ENCODE results near the gene KLHL26. TPM values are rescaled to one million over a fixed set of nuclear protein-coding genes. Genes with fewer than 3 reads are reported as not detected.
A peak's percentile ranks its signal among the peaks of the same experiment; 100 is the strongest.

The KLHL26 gene
- total RNA-seq, 1 experiment from 2014 or later = 10.7 TPM

DNA sequence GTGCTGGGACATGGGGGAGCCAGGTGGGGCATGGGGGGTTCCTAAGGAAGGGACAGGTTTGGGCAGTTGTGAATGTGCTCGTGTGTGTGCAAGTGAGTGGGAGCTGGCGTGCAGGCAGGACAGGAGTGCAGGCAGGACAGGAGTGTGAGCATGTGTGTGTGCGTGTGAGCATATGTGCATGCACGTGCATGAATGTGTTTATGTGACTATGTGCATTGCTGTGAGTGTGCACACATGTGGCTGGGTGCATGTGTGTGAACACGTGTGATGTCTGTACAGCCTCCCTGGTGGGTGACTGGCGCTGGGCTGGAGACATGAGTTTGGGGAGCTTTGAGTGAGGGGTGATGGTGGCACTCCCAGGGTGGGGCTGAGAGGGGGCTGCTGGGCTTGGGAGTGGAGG is 80.0 kb downstream of the KLHL26 start:
- Histone ChIP-seq H3K4ac (ENCODE audit: low read depth, low read length) (no peak overlapping the region), H2BK12ac (ENCODE audit: insufficient read length, low read depth, low read length) (no peak overlapping the region), H3K56ac (ENCODE audit: insufficient read length, low read depth, low read length) (no peak overlapping the region), H4K5ac (ENCODE audit: insufficient read length, low read depth, low read length) (no peak overlapping the region), H3K18ac (ENCODE audit: insufficient read length, low read depth, low read length) (no peak overlapping the region), H2BK15ac (ENCODE audit: low read depth, low read length) (no peak overlapping the region), H2AK5ac (ENCODE audit: insufficient read length, low read length) (no peak overlapping the region), H3K14ac (ENCODE audit: insufficient read depth, low read length) (no peak overlapping the region), H3K27me3 (ENCODE audit: insufficient read depth, low read length) (no peaks in the 10 kb centered on the region), H3K4me2 (ENCODE audit: insufficient read depth, insufficient read length, low read length) (no peak overlapping the region), H3K23me2 (ENCODE audit: insufficient read length, low read depth, low read length, poor library complexity, severe bottlenecking) (no peaks in the 10 kb centered on the region), H3K23ac (ENCODE audit: insufficient read length, low read depth, low read length) (no peak overlapping the region), H3K27ac (ENCODE audit: insufficient read length, low read depth, low read length) (no peak overlapping the region), H3T11ph (ENCODE audit: low read length) (no peak overlapping the region), H3K4me1 (ENCODE audit: insufficient read depth, low read length) (no peaks in the 10 kb centered on the region; the same call in 1 of the 2 replicates), H3K79me1 (ENCODE audit: insufficient read depth, low read depth, low read length, poor library complexity, severe bottlenecking) (no peaks in the 10 kb centered on the region), H3K9me3 (ENCODE audit: control insufficient read depth, low read depth, low read length) (no peaks in the 10 kb centered on the region), H3K9ac (ENCODE audit: extremely low read depth, insufficient read length, low read length) (no peak overlapping the region), H4K8ac (replicated peaks; ENCODE audit: insufficient read length, low read depth, low read length) (no peak overlapping the region), H2BK120ac (ENCODE audit: low read depth, low read length, poor library complexity, severe bottlenecking) (no peak overlapping the region), H4K20me1 (ENCODE audit: control insufficient read depth, insufficient read depth, insufficient read length) (no peaks in the 10 kb centered on the region), H3K79me2 (ENCODE audit: insufficient read depth, low read length) (no peaks in the 10 kb centered on the region), H2AFZ (ENCODE audit: low read length) (no peak overlapping the region), H4K91ac (ENCODE audit: insufficient read length, low read depth, low read length) (no peak overlapping the region), H2BK5ac (ENCODE audit: insufficient read length, low read length) (no peak overlapping the region), H2BK20ac (ENCODE audit: low read depth, low read length, poor library complexity, severe bottlenecking) (no peak overlapping the region)
- peaks cover 0 to 3% (median 0%) of the 10 kb centered on the region in 3 experiments; a peak in 1 of 7 replicates for H3K36me3 Mint-ChIP-seq (ENCODE audit: insufficient read depth in 1 of 3, low read depth in 3 of 3)
- no peak overlapping the region for H3K4me3 Mint-ChIP-seq
- H3K4me1 Mint-ChIP-seq = peaks cover 8 to 14% of the 10 kb centered on the region in 2 experiments
- no peaks in the 10 kb centered on the region for H3K9me3 Mint-ChIP-seq
- no peaks in the 10 kb centered on the region; the same call in 1 of the 2 replicates for H3K27me3 Mint-ChIP-seq (ENCODE audit: low read depth)
- DNase-seq = no peak
- TF ChIP-seq, protein P1, sequence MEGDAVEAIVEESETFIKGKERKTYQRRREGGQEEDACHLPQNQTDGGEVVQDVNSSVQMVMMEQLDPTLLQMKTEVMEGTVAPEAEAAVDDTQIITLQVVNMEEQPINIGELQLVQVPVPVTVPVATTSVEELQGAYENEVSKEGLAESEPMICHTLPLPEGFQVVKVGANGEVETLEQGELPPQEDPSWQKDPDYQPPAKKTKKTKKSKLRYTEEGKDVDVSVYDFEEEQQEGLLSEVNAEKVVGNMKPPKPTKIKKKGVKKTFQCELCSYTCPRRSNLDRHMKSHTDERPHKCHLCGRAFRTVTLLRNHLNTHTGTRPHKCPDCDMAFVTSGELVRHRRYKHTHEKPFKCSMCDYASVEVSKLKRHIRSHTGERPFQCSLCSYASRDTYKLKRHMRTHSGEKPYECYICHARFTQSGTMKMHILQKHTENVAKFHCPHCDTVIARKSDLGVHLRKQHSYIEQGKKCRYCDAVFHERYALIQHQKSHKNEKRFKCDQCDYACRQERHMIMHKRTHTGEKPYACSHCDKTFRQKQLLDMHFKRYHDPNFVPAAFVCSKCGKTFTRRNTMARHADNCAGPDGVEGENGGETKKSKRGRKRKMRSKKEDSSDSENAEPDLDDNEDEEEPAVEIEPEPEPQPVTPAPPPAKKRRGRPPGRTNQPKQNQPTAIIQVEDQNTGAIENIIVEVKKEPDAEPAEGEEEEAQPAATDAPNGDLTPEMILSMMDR (conservative IDR thresholded peaks at IDR 0.05) = no peak
- WGBS (ENCODE audit: extremely low coverage, insufficient read length, low lambda C conversion rate) = no CpG with 5 or more reads among the region's 6 CpGs
- peak overlapping the region in 1 of 3 experiments; percentile 62; a peak in 3 of 7 replicates for H3K27ac Mint-ChIP-seq

Data from H9 (cell line).